Measurements from ENCODE around the gene SEPTIN1. TPM values are rescaled to one million over a fixed set of nuclear protein-coding genes. Genes with fewer than 3 reads are reported as not detected.
"Not testable (repeated sequence)": the region's sequence is repeated elsewhere in the genome, so short reads cannot be mapped to it uniquely, and the experiment has no call there.

The SEPTIN1 gene
- total RNA-seq, 1 experiment from 2014 or later, result not detected

GRCh38 chr16:30401768-30402425, 19.5 kb upstream of the SEPTIN1 start:
- no peak for DNase-seq (ENCODE audit: low read depth)

- no peak for DNase-seq (ENCODE audit: low read depth)
Observed at GRCh38 chr16:30399435-30400186, 17.2 kb upstream of the SEPTIN1 start.

GRCh38 chr16:30398661-30399434, 16.5 kb upstream of the SEPTIN1 start:
- DNase-seq (ENCODE audit: low read depth), result no peak

DNA sequence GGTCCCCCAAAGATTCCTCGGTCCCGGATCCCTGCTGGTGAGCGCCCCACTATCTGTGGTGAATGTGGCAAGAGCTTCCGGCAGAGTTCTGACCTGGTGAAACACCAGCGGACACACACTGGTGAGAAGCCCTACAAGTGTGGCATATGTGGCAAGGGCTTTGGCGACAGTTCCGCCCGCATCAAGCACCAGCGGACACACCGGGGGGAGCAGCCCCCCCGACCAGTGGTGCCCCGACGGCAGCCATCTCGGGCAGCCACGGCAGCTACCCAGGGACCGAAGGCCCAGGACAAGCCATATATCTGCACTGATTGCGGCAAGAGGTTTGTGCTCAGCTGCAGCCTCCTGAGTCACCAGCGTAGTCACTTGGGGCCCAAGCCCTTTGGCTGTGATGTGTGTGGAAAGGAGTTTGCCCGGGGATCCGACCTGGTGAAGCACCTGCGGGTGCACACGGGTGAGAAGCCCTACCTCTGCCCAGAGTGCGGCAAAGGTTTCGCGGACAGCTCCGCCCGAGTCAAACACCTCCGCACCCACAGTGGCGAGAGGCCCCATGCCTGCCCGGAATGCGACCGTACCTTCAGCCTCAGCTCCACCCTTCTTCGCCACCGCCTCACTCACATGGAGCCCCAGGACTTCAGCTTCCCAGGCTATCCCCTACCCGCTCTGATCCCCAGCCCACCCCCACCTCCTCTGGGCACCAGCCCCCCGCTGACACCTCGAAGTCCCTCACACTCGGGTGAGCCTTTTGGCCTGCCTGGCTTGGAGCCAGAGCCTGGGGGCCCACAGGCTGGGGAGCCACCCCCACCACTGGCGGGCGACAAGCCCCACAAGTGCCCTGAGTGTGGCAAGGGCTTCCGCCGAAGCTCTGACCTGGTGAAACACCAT, 15.7 kb upstream of the SEPTIN1 start:
- no peak for DNase-seq (ENCODE audit: low read depth)

DNA sequence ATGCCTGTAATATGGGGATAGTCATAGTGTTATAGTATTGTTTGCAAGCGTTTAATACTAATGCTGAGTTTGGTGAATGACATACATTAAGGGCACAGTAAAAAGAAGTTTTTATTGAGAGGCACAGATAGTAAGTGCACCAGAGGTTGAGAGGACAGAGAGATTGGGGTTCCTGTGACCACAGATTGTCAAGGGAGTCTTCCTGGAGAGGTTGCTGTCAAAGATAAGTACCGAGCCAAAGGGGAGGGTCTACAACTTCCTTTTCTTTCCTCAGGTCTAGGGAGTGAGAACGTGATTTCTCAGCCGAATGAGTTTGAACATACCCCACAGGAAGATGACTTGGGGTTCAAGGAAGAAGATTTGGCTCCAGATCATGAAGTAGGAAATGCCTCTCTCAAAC, 14.7 kb upstream of the SEPTIN1 start:
- no peak for DNase-seq (ENCODE audit: low read depth)

DNA sequence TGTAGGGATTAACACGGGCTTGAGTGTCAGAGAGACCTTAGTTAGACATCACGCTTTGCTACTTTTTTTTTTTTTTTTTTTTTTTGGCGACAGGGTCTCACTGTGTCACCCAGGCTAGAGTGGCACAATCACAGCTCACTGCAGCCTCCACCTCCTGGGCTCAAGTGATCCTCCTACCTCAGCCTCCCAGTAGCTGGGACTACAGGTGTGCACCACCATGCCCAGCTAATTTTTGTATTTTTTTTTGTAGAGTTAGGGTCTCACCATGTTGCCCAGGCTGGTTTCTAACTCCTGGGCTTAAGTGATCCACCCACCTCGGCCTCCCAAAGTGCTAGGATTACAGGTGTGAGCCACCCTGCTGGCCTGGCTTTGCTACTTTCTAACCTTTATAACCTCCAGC, 14.3 kb upstream of the SEPTIN1 start:
- DNase-seq (ENCODE audit: low read depth), result not testable (repeated sequence)

- peak; percentile 26 for DNase-seq (ENCODE audit: low read depth)
Observed at GRCh38 chr16:30395992-30396585, 13.7 kb upstream of the SEPTIN1 start.

- DNase-seq (ENCODE audit: low read depth), result peak; percentile 80
Observed at GRCh38 chr16:30395155-30395991, 13.0 kb upstream of the SEPTIN1 start, which contains the start of gene ZNF48. Gene ZNF48, plus strand, starts transcription at chr16:30395420. Its CDS starts 375 bp downstream, at chr16:30395795.

DNA sequence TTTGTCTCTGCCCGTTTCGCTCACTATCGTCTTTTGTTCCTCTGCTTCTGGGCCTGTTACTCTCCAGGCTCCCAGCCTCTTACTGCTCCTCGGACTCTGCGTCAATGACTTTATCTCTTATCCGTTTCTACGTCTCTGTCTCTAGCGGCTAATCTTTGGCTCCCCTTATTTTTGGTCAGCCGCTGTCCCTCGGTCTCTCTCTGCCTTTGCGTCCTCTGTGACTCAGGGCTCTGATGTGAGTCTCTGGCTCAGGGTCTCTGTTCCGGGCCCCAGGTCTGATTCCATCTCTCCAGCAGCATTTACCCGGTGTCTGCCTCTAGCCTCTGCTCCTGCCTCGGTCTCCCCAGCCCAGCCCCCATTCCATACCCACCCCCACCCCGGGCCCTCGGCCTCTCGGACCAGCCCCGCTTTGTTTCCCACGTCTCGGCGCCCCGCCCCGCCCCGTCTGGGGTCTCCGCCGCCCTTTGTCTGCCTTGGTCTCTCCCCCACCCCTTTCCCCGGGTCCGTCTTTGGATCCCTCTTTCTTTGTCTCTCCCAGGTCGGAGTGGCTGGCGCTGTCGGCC, 12.3 kb upstream of the SEPTIN1 start:
- no peak for DNase-seq (ENCODE audit: low read depth)

GRCh38 chr16:30383521-30383920, 1.2 kb upstream of the SEPTIN1 start:
- DNase-seq (ENCODE audit: low read depth), result no peak

DNA sequence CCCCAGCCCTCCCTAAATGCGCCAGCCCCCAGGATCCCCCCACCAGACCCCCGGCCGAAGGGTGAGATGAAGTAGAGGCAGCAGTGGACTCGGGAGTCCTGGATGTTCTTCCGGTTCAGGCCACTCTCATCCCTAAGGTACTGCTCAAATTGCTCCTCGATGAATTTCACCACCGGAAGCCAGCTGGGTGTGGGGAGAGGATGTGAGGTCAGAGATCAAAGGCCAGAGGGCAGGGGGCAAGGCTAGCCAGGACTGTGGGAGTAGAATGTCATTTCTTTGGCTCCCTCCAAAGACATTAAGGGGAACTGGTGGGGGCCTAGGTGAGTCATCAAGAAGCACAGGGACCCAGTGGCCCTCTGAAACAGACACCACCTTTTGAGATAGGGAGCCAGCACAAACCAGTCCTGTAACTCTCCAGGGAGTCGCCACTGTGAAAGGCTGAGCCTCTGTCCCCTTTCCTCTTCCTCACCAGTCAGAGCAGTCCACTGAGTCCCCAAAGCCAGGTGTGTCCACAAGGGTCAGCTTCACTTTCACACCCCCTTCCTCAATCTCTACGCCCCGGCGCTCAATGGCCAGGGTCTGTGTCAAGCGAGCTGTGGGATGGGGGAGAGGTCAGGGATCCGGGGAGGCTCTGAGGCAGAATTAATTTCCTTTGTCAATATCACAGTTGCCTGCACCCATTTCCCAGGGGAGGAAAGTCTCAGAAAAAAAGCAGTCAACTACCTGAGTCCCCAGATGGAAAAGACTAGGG, 895 bp downstream of the SEPTIN1 start:
- DNase-seq (ENCODE audit: low read depth), result no peak

GRCh38 chr16:30380803-30381208, 1.6 kb downstream of the SEPTIN1 start:
- no peak for DNase-seq (ENCODE audit: low read depth)

DNA sequence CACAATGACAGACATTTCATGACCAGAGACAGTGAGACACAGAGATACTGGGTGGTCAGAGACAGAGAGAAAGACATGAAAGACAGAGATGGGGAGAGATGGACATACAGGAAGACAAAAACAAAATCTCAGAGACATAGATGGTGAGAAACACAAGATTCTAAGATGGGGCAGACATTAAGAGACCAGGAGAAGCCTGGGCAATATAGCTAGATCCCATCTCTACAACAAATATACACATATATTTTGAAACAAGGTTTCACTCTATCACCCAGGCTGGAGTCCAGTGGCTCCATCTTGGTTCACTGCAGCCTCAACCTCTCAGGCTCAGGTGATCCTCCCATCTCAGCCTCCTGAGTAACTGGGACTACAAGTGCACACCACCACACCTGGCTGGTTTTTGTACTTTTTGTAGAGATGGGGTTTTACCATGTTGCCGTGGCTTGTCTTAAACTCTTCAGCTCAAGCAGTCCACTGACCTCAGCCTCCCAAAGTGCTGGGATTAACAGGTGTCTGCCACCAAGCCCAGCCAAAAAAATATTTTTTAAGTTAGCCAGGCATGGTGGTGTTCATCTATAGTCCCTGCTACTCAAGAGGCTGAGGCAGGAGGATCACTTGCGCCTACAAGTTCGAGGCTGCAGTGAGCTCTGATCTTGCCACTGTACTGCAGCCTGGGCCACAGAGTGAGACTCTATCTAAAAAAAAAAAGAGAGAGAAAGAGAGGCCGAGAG, 2.1 kb downstream of the SEPTIN1 start:
- DNase-seq (ENCODE audit: low read depth), result no peak

DNA sequence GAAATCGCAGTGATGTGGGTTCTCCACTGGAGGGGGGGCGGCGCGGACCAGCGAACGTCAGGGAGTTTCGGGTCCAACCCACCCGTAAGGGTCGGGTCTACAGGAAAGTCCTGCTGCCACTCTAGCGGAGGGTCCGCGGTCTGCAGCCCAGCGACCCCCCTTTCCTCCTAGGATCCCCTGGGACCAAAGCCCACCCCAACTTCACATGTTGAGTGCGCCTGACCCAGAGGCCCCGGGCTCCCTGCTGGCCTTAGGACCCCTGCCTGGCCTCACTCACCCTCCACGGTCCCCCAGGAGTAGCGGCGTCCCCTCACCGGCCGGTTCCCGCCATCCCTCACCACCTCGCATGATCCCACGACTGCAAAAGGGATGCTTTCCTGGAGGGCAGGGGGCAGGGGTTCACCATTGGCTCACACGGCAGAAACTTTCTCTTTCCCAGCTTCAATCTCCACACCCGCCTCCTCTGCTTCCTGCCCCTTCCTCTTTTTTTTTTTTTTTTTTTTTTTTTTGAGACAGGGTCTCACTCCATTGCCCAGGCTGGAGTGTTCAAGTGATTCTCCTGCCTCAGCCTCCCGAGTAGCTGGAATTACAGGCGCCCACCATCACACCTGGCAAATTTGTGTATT, 3.1 kb downstream of the SEPTIN1 start:
- no peak for DNase-seq (ENCODE audit: low read depth)

GRCh38 chr16:30378236-30379157, 3.9 kb downstream of the SEPTIN1 start:
- peak; percentile 95 for DNase-seq (ENCODE audit: low read depth)

DNA sequence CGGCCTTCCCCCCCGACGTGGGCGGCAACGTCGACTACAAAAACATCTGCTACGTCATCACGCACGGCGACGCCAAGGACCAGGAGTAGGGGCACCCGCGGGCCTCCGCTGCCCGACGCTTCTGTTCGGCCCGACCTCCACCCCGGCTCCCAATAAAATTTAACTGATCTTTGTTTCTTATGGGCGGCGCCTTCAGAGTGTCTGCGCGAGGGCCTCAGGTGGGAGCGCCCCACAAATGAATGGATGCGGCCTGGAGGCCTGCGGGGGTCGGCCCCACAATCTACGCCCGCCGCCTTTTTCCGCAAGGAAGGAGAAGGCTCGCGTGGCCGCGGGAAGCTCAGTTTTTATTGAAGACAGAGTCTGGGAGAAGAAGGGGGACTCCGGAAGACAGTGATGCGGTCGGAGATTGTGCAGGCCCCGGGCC, 4.5 kb downstream of the SEPTIN1 start:
- peak; percentile 85 for DNase-seq (ENCODE audit: low read depth)

Data from RPMI7951 (cell line).